Left hindlimb (tissue), 1 donor: ENCODE measurements around the gene COL1A1.
A peak's percentile ranks its signal among the peaks of the same experiment; 100 is the strongest.

Experiments used
- DNase-seq: peaks from one replicate; pipeline ENCODE4 v3.0.0-alpha.2; 2018

COL1A1 gene

GRCh38 chr17:50213026-50214022 is 11.9 kb upstream of the COL1A1 start:
- DNase-seq = peak; percentile 41

DNA sequence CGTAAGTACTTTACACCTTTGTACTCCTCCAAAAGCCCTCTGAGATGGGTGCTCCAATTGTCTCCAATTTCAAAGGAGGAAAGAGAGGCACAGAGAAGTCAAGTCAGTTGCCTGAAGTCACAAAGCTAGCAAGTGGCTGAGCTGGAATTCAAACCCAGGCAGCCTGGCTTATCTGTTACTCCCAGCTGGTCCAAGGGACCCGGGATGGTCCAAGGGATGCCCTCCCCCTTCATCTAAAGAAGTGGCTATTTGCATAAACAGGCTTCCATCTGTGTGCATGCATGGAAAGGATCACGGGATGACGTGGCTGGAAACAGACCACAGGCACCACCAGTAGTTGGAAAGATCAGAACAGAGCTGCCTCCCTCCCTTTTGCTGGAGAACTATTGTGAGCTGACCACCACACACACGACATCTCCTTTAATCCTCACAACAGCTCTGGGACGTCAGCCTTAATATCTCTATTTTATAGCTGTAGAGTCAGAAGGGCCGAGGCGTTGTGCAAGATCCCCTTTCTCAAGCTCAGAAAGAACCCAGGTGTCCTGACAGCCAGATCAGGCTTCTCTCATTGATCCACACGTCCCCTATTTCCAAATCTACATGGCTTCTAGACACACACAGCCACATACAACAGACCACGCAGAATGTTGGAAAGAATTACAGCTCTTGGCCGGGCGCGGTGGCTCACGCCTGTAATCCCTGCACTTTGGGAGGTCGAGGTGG is 10.9 kb upstream of the COL1A1 start:
- peak; percentile 80 for DNase-seq

- peak; percentile 39 for DNase-seq
Measured at GRCh38 chr17:50211249-50212120, 10.1 kb upstream of the COL1A1 start.

DNA sequence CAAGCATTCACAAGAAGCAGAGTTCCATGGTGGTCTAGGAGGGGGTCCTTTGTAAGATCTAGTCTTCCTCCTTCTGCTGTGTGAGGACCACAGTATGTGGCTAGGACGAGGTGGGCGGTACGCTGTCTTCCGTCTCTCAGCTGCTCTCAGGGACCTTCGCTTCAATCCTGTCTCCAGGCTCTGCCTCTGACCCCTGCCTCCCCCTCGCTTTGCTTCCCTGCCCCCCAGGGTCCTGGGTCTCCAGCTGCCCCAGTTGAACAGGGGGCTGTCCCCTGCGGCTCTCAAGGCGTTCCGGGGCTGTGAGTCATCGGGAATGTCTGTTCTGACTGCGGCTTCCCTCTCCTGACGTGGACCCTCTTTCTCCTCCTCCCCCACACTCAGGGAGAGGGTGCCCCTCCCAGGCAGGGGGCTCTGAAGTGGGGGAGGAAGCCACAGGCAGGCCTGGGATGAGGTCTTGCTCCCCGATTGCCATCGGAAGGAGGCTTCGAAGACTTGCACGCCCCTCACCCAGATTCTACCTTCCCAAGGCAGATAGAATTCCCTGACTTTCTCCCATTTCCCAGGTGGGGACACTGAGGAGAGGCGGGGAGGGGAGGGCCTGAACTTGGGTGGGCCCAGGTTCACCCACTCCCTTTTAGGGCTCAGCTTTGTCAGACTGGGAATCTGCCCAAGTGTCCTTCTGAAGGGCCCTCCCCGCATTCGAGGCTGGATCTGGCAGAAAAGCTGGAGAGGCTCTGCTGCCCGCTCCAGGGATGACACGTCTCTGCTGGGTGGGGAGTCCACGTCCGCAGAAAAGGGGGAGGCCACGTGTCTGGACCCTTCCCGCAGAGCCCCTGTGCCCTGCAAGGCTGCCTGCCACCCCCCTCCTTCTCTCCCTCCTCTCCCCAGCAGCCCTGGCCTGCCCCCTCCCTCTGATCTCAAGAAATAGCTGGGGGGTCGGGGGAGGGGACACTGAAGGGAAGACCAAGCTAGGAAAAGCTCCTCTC is 9.1 kb upstream of the COL1A1 start:
- peak; percentile 93 for DNase-seq

DNA sequence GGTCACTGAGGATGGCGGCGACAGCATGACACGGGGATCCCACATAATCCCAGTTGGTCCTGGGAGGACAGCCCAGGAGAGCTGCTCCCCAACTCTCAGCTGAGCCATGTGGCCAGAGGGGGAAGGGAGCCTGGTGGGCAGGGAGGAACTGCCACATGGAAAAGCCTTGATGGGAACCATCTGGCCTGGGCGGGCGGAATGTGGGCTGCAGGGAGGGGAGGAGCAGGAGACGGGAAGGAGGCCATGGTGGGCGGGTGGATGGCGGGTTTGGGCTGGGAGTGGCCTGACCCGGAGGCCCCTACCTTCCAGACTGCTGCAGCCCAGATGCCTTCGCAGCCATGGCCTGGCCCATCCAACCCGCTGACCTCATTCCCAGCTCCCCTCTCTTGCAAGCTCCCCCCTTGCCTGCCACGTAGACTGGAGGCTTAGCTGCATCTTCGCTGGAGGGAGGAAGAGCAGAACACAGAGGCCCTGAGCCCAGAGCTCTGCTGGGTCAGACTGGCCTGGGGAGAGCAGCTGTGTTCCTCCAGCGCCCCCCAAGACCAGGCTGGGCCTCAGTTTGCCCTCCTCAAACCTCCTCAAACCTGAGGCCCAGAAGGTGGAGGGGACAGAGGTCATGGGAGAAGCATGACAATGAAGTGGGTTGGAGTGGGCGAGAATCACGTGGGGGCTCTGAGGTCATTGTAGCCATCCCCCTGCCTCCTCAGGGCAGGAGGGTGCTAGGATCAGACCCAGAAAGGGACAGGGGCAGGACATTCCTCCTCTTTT is 8.2 kb upstream of the COL1A1 start:
- DNase-seq = peak; percentile 99

DNA sequence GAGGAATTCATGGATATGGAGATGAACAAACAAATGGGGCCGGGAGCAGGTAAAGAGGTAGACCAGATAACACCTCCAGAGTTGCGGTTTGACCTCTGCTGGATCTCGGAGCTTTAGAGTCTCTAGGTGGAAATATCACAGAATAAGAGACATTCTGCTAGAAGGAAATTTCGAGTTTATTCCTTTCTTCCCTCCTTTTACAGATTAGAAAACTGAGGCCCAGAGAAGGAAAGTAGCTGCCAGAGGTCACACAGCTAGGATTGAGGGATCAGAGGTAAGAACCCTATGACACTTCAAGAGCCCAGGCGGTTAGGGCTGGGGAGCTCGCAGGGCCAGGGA is 7.7 kb upstream of the COL1A1 start:
- DNase-seq = no peak

DNA sequence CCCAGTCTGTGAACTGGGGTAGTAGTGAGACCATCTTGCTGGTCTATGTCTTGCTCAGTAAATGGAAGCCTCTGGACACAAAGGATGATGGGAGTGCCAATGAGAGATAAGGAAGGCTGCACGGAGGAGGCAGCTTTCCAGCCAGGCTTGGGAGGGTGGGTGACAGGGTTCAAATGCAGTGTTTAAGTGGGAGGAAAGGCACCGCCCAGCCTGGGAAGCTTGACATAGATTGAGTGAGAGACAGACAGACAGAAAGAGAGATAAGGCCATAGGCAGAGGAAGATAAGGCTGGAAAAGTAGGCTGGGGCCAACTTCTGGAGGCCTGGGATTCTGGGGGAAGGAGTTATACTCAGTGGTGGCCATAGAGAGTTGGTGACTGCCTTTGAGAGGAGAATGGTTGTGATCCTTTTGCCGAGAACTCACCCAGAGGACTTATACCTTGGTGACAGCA is 7.2 kb upstream of the COL1A1 start:
- peak; percentile 29 for DNase-seq

DNA sequence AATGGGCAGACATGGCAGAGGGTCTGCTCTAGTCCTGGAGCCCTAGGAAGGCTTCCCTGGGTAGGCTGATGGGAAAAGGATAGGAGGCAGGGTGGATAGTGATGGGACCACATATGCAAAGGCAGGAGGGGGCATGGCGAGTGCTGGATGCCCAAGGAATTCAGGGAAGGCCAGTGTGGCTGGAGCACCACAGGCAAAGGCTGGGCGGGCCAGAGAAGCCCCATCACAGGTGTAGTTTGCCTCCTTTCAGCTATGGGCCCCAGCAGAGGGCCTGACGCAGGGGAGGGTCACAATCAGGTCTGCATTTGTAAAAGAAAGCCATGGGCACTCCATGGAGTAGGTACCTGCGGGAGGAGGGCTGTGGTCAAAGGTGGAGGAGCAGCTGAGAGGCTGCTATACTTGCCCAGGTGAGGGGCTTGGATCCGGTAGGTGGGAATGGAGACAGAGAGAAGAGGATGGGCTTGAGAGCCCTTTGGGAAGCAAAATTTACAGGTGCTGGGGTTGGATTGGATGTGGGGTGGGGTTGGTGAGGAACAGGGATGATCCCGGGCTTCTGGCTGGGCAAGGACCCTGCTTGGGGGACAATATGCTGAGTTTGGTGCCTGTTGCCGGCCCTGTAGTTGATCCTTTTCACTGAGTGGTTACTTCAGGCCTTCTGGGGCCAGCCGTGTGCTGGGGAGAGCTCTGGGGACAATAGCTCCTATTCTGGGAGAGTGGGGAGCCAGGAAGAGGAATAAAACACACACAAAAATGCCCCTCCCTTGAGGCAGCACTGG is 6.5 kb upstream of the COL1A1 start:
- no peak for DNase-seq

DNA sequence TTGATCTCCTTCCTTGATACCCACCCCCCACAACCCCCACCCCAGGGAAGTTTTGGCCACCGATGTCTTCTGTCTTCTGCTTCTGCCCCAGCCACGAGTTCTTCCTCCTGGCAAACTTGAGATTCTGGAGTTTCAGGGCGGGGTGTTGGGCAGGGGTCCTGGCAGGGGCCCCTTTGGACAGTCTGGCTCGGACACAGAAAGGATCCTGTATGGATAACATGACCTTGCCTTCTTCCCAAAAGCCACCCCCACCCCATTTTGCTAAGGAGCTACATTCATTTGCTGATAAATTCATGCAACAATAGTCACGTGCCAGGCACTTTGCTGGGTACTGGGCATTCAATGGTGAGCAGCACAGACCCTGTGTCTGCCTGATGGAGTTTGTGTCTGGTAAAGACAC is 5.9 kb upstream of the COL1A1 start:
- no peak for DNase-seq

- DNase-seq = peak; percentile 89
Measured at GRCh38 chr17:50206604-50207293, 5.3 kb upstream of the COL1A1 start.

- peak; percentile 28 for DNase-seq
Measured at GRCh38 chr17:50205963-50206505, 4.6 kb upstream of the COL1A1 start.

GRCh38 chr17:50205111-50205962 is 3.9 kb upstream of the COL1A1 start:
- peak; percentile 56 for DNase-seq

GRCh38 chr17:50204431-50204830 is 3.0 kb upstream of the COL1A1 start:
- no peak for DNase-seq

DNA sequence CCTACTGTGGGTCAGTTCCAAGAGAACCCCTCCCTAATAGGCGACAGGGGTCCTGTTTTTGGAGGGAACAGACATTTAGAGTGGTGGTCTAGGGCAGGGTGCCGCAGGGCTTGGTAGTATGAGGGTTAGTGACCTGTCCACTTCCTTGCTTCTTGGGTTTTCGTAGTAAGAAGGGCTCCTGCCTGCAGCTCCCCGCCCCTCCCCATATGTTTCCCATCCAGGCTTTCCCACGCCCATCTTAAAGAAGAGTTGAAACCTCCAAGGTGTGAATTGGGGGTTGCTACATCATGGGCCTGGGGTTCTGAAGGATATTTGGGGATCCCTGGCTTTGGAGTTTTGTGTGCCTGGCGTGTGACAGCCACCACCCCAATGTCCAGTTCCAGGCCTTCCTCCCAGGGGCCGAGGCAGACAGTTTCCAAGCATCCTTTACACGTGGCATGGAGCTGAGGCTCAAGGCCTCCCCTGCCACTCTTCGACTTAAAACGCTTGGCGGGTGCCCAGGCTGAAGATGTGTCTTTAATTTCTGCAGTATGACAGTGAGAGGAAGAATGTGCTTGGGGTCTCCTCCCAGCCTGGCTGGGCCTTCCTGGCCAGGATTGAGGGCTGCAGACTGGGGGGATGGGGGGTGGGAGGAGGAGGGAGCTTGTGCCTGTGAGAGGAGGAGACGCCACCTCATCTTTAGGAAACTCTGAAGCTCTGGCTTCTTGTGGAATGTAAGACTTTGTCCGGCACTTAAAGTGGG is 2.3 kb upstream of the COL1A1 start:
- peak; percentile 96 for DNase-seq

DNA sequence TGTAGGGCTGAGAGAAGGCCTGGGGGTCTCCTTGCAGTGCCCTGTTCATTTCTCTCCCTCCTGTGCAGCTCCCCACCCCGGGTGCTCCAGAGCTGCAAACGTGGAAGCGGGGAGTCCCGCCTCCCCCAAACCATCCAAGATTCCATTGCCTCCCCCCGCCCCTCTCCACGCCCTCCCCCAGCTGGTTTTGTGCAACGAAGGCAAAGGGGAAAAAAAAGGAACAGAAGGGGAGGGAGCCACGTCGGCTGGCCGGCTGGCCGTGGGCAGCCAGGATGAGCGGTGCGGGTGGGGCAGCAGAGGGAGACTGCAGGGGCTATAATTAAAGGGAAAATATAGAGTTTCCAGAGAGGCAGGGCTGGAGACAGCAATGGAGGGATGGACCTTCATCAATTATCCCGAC is 1.7 kb upstream of the COL1A1 start:
- DNase-seq = peak; percentile 93

DNA sequence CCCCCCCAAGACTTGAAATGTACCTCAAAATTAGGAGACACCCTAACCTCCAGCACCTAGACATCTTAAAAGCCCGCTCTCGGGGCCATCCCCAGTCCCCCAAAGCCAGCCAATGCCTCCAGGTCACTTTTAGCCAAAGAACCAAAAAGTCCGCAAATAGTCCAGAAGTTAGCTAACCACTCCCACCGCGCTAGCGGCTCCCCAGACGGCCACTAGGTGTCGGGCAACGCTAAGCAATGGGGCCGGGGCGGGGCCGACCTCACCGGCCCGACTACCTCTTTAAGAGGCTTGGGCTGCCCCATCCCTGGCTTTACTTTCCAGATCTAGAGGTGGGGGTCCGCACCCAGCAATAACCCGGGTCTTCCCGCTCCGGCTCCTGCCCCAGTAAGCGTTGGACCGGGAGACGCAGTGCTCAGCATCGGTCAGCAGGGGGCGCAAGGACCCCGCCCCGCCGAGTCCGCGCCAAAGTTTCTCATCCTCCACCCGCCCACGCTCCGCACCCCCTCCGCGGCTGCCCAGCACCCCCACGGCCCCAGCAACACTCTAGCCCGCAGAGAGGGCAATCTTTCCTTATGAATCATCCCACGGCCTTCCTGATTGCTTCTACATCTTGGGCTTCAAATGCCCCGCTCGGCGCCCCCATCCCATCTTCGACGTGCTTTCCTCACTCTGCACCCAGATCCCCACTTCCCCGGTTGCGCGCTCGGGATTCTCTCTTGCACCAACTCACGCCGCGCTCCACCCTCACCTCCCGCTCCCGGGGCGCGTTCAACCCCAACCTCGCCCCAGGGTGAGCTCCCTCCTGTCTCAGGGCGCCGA is 765 bp downstream of the COL1A1 start:
- peak; percentile 94 for DNase-seq
